H1 (cell line): ENCODE measurements around the gene SPP1. TPM values are rescaled to one million over a fixed set of nuclear protein-coding genes. Genes with fewer than 3 reads are reported as not detected.

ENCODE experiments used
- CTCF ChIA-PET: fragments of 300-600 bp; sonication (Branson Sonifier 250); formaldehyde crosslinking; loops from one replicate; lab custom pipeline; 2021; ENCODE audit not compliant: partially characterized antibody; lab: Charles Lee
- POLR2A ChIA-PET: fragments of 300-600 bp; sonication (Branson Sonifier 250); formaldehyde crosslinking; loops from one replicate; lab custom pipeline; 2021; ENCODE audit warnings: inconsistent platforms; ENCODE audit not compliant: partially characterized antibody; lab: Charles Lee
- DNase-seq, 2 experiments: peaks; one replicate each; pipeline versions ENCODE4 v3.0.0 to v3.0.0-alpha.2; 2010 to 2022; ENCODE audit warnings: low spot score in 2 of 2, low read depth in 1 of 2, mixed read lengths in 1 of 2
- FAIRE-seq: peaks from 2 replicates; lab custom pipeline; 2011; peaks lifted over from hg19 to GRCh38; lab: Jason Lieb, UNC
- H2AFZ ChIP-seq: 2 replicates; pipeline ENCODE4 v1.8.1; 2012; ENCODE audit warnings: low read length, inconsistent platforms
- H2AK5ac ChIP-seq: 2 replicates; pipeline ENCODE4 v1.6.1; 2013; ENCODE audit warnings: low read depth, low read length
- H2BK120ac ChIP-seq: replicated peaks from 2 replicates; pipeline ENCODE3; 2013; ENCODE audit warnings: low read depth, low read length, inconsistent platforms
- H2BK12ac ChIP-seq: 2 replicates; pipeline ENCODE4 v1.6.1; 2013; ENCODE audit warnings: low read depth, low read length
- H2BK15ac ChIP-seq: 2 replicates; pipeline ENCODE4 v1.6.1; 2013; ENCODE audit warnings: low read length
- H2BK20ac ChIP-seq: 2 replicates; pipeline ENCODE4 v1.6.1; 2013; ENCODE audit warnings: low read length
- H2BK5ac ChIP-seq: 2 replicates; pipeline ENCODE4 v1.6.1; 2013; ENCODE audit warnings: low read depth, low read length
- H3K14ac ChIP-seq: 2 replicates; pipeline ENCODE4 v1.6.1; 2013; ENCODE audit warnings: inconsistent platforms; ENCODE audit not compliant: insufficient read length
- H3K18ac ChIP-seq: 2 replicates; pipeline ENCODE4 v1.6.1; 2013; ENCODE audit warnings: low read length; ENCODE audit errors: extremely low read depth
- H3K23ac ChIP-seq: 2 replicates; pipeline ENCODE4 v1.6.1; 2013; ENCODE audit warnings: inconsistent platforms; ENCODE audit not compliant: insufficient read length
- H3K23me2 ChIP-seq: 2 replicates; pipeline ENCODE4 v1.6.1; 2013; ENCODE audit warnings: low read depth, low read length
- H3K27ac ChIP-seq: 2 replicates; pipeline ENCODE4 v1.6.1; 2011; ENCODE audit warnings: low read depth, low read length, inconsistent platforms
- H3K27me3 ChIP-seq, 4 experiments: replicated peaks in 1 of 4; 1 replicate in 1 of 4; 2 replicates in 3 of 4; pipeline versions ENCODE4 v1.6.1 to v1.8.1; 2011 to 2013; ENCODE audit warnings: low read length in 3 of 4, mild to moderate bottlenecking in 3 of 4, inconsistent platforms in 2 of 4, mixed read lengths in 2 of 4, moderate library complexity in 1 of 4; ENCODE audit not compliant: control insufficient read depth in 3 of 4, insufficient read depth in 3 of 4; ENCODE audit errors: extremely low read depth in 1 of 4
- H3K36me3 ChIP-seq, 4 experiments: 2 replicates each; pipeline versions ENCODE4 v1.6.1 to v1.8.1; 2011 to 2013; ENCODE audit warnings: mild to moderate bottlenecking in 4 of 4, low read length in 3 of 4, moderate library complexity in 2 of 4, control low read depth in 1 of 4, inconsistent platforms in 1 of 4; ENCODE audit not compliant: insufficient read depth in 4 of 4, control insufficient read depth in 2 of 4
- H3K4ac ChIP-seq: replicated peaks from 2 replicates; pipeline ENCODE3; 2013; ENCODE audit warnings: low read length, low read depth, mixed read lengths, inconsistent platforms; ENCODE audit not compliant: insufficient read length
- H3K4me1 ChIP-seq, 4 experiments: replicated peaks in 1 of 4; 1 replicate in 1 of 4; 2 replicates in 3 of 4; pipeline versions ENCODE4 v1.6.1 to v1.8.1; 2011 to 2013; ENCODE audit warnings: low read length in 3 of 4, inconsistent platforms in 2 of 4, mixed read lengths in 1 of 4; ENCODE audit not compliant: insufficient read depth in 4 of 4, control insufficient read depth in 3 of 4
- H3K4me2 ChIP-seq, 2 experiments: 2 replicates each; pipeline versions ENCODE4 v1.6.1 to v1.8.1; 2011 to 2013; ENCODE audit warnings: low read depth in 2 of 2, low read length in 2 of 2, control low read depth in 1 of 2, inconsistent platforms in 1 of 2, mild to moderate bottlenecking in 1 of 2; ENCODE audit not compliant: insufficient read depth in 1 of 2
- H3K4me3 ChIP-seq, 4 experiments: fragments of 200-600, 300-600 bp in 1 of 4; sonication (generic), shearing (Covaris generic), sonication (Bioruptor Twin) in 1 of 4; 2 replicates each; pipeline versions ENCODE4 v1.5.1 to v1.8.1; 2011 to 2016; ENCODE audit warnings: low read length in 4 of 4, low read depth in 3 of 4, control low read depth in 2 of 4, inconsistent platforms in 2 of 4, mild to moderate bottlenecking in 2 of 4, mixed read lengths in 1 of 4, moderate library complexity in 1 of 4; ENCODE audit not compliant: insufficient read depth in 2 of 4; ENCODE audit errors: extremely low read depth in 1 of 4
- H3K56ac ChIP-seq: replicated peaks from 2 replicates; pipeline ENCODE3; 2013; ENCODE audit warnings: low read depth, mild to moderate bottlenecking, mixed read lengths, low read length, inconsistent platforms; ENCODE audit not compliant: insufficient read length
- H3K79me1 ChIP-seq: 2 replicates; pipeline ENCODE4 v1.6.1; 2013; ENCODE audit warnings: low read depth, low read length, control low read depth
- H3K79me2 ChIP-seq, 2 experiments: 2 replicates each; pipeline versions ENCODE4 v1.6.1 to v1.8.1; 2012 to 2013; ENCODE audit warnings: low read length in 2 of 2, mild to moderate bottlenecking in 2 of 2, inconsistent platforms in 1 of 2; ENCODE audit not compliant: insufficient read depth in 2 of 2, control insufficient read depth in 1 of 2
- H3K9ac ChIP-seq, 4 experiments: replicated peaks in 1 of 4; 1 replicate in 1 of 4; 2 replicates in 3 of 4; pipeline versions ENCODE4 v1.6.1 to v1.8.1; 2011 to 2013; ENCODE audit warnings: low read depth in 3 of 4, low read length in 3 of 4, control low read depth in 2 of 4, mild to moderate bottlenecking in 2 of 4, moderate library complexity in 2 of 4, inconsistent platforms in 1 of 4; ENCODE audit errors: extremely low read depth in 1 of 4
- H3K9me3 ChIP-seq, 2 experiments: 2 replicates each; pipeline versions ENCODE4 v1.6.1 to v1.8.1; 2012 to 2013; ENCODE audit warnings: mild to moderate bottlenecking in 2 of 2, moderate library complexity in 2 of 2, control low read depth in 1 of 2, inconsistent platforms in 1 of 2, low read depth in 1 of 2, low read length in 1 of 2, mixed read lengths in 1 of 2; ENCODE audit not compliant: insufficient read depth in 2 of 2
- H4K20me1 ChIP-seq, 2 experiments: replicated peaks in 1 of 2; 2 replicates each; pipeline versions ENCODE3 to v1.8.1; 2011 to 2013; ENCODE audit warnings: inconsistent platforms in 2 of 2, low read length in 2 of 2, mild to moderate bottlenecking in 1 of 2; ENCODE audit not compliant: insufficient read depth in 2 of 2, control insufficient read depth in 1 of 2
- H4K5ac ChIP-seq: 2 replicates; pipeline ENCODE4 v1.6.1; 2013; ENCODE audit warnings: low read length, low read depth, mixed read lengths, inconsistent platforms; ENCODE audit not compliant: insufficient read length
- H4K8ac ChIP-seq: 2 replicates; pipeline ENCODE4 v1.8.0; 2013; ENCODE audit warnings: mild to moderate bottlenecking, moderate library complexity, low read length, inconsistent platforms; ENCODE audit not compliant: insufficient read depth; ENCODE audit errors: extremely low read depth
- H4K91ac ChIP-seq: replicated peaks from 2 replicates; pipeline ENCODE3; 2013; ENCODE audit warnings: low read length, mixed read lengths, inconsistent platforms; ENCODE audit not compliant: insufficient read length
- GTF2F1 ChIP-seq: IDR thresholded peaks from 2 replicates; pipeline ENCODE4 v1.6.1; 2012; ENCODE audit warnings: low read depth, low read length, improper control_type of control experiment, borderline replicate concordance
- KDM5A ChIP-seq: fragments of 200-600 bp; IDR thresholded peaks from 2 replicates; pipeline ENCODE4 v1.7.1; 2012; ENCODE audit warnings: mild to moderate bottlenecking, low read length, inconsistent platforms, mixed read lengths
- POLR2A ChIP-seq, 2 experiments: IDR thresholded peaks; 1 replicate in 1 of 2; 2 replicates in 1 of 2; pipeline ENCODE4 v1.6.1; 2011; ENCODE audit warnings: low read depth in 2 of 2, low read length in 2 of 2, mild to moderate bottlenecking in 2 of 2; ENCODE audit errors: control extremely low read depth in 1 of 2
- POLR2AphosphoS5 ChIP-seq: IDR thresholded peaks from 2 replicates; pipeline ENCODE4 v1.6.1; 2011; ENCODE audit warnings: low read depth, low read length
- SIRT6 ChIP-seq: IDR thresholded peaks from one replicate; pipeline ENCODE4 v1.7.1; 2012; ENCODE audit warnings: low read length, inconsistent platforms
- WGBS, 2 experiments: shearing (Covaris generic) in 1 of 2; methylation state at CpG; one replicate each; pipeline versions ENCODE4 v1.1.6 to v1.1.7; 2013 to 2015; ENCODE audit warnings: low lambda C conversion rate in 2 of 2, mixed read lengths in 2 of 2, inconsistent platforms in 1 of 2, low coverage in 1 of 2, missing lambda C conversion rate in 1 of 2; ENCODE audit not compliant: insufficient replicate concordance in 2 of 2, insufficient coverage in 1 of 2, insufficient read length in 1 of 2; ENCODE audit errors: extremely low coverage in 1 of 2, missing lambda C conversion rate in 1 of 2; 5-methylcytosine and 5-hydroxymethylcytosine counted together
- polyA plus RNA-seq, 7 experiments: library from polyadenylated mRNA; depleted of rRNA in 3 of 7; stranded (reverse) in 5 of 7; unstranded in 2 of 7; fragments of >200 nt in 5 of 7; fragments of 200-250 nt in 2 of 7; gene quantifications; 1 replicate in 5 of 7; 2 replicates in 1 of 7; 4 replicates in 1 of 7; pipeline versions ENCODE4 v1.2.1 to v1.2.3, GENCODE V29; 2011 to 2013; ENCODE audit warnings: missing spikeins in 2 of 7, mixed read lengths in 2 of 7
- total RNA-seq: library from RNA; stranded (reverse); fragmentation: NEBNext Ultra II Directional; extraction: Animal tissue kit (Norgen Biotek cat#: 25700); gene quantifications from 2 replicates; pipeline ENCODE4 v1.2.1, GENCODE V29; 2021
- TF ChIP-seq, protein P1 (sequence below): IDR thresholded peaks from 2 replicates; pipeline ENCODE4 v1.6.1; 2012; ENCODE audit warnings: low read length, inconsistent platforms

Gene SPP1
- total and polyA plus RNA-seq, 2 of the 8 experiments (the other 6 are each of a cell fraction or from before 2014, with no cell fraction given), result 13.7 to 26.5 TPM

GRCh38 chr4:87926554-87927098 is 48.9 kb upstream of the SPP1 start:
- CTCF ChIA-PET, result interaction anchor here (1.1 to 1.2 kb wide), 2 partner anchors 11 to 95 kb away, joined by 4 to 8 read pairs; no protein-coding TSS in a partner anchor
- Histone ChIP-seq H3K4ac (no peak overlapping the region), H2AK5ac (no peak overlapping the region), H2BK120ac (no peak overlapping the region), H2BK15ac (no peak overlapping the region), H3K36me3 (peaks cover 2 to 60% (median 31%) of the 10 kb centered on the region in 4 experiments; a peak in 7 of 8 replicates), H3K18ac (no peak overlapping the region), H3K9me3 (no peaks in the 10 kb centered on the region), H3K79me2 (peaks cover 0 to 76% of the 10 kb centered on the region in 2 experiments; a peak in 3 of 4 replicates), H2BK5ac (no peak overlapping the region), H3K4me1 (peaks cover 0 to 3% (median under 1%) of the 10 kb centered on the region in 4 experiments; a peak in 1 of 7 replicates), H4K8ac (no peak overlapping the region)
- DNase-seq, result no peak
- TF ChIP-seq KDM5A (no peak), SIRT6 (peak; percentile 33), POLR2AphosphoS5 (peak; percentile 96), POLR2A (IDR thresholded peaks at IDR 0.05; ENCODE audit: control extremely low read depth in 1 of 2, low read depth in 2 of 2, low read length in 2 of 2) (peak; percentile 63 to 90), GTF2F1 (no peak)
- TF ChIP-seq, protein P1, sequence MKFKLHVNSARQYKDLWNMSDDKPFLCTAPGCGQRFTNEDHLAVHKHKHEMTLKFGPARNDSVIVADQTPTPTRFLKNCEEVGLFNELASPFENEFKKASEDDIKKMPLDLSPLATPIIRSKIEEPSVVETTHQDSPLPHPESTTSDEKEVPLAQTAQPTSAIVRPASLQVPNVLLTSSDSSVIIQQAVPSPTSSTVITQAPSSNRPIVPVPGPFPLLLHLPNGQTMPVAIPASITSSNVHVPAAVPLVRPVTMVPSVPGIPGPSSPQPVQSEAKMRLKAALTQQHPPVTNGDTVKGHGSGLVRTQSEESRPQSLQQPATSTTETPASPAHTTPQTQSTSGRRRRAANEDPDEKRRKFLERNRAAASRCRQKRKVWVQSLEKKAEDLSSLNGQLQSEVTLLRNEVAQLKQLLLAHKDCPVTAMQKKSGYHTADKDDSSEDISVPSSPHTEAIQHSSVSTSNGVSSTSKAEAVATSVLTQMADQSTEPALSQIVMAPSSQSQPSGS, result peak; percentile 46; the same call in 1 of the 2 replicates
- TF ChIP-seq, all 59 proteins: peak for 4
- Histone ChIP-seq H3K79me1 (no peaks in the 10 kb centered on the region), H3K14ac (no peak overlapping the region), H3K27me3 (no peaks in the 10 kb centered on the region), H4K5ac (no peak overlapping the region), H2BK12ac (no peak overlapping the region), H3K4me2 (peak overlapping the region; percentile 67 to 71), H2BK20ac (no peak overlapping the region), H3K23me2 (no peaks in the 10 kb centered on the region), H3K4me3 (peak overlapping the region; percentile 34 to 69 (median 36)), H2AFZ (no peak overlapping the region), H4K20me1 (peaks cover 10 to 15% of the 10 kb centered on the region in 2 experiments), H3K56ac (no peak overlapping the region), H3K23ac (no peak overlapping the region), H4K91ac (no peak overlapping the region), H3K27ac (no peak overlapping the region), H3K9ac (peak overlapping the region; percentile 1 to 79 (median 56); a peak in 6 of 7 replicates)
- FAIRE-seq, result no peak
- WGBS, 2 experiments, result 73% methylated on average over 4 of the region's 4 CpGs; no CpG with 5 or more reads in 1 of the 2 experiments
- POLR2A ChIA-PET, result interaction anchor here (1.0 to 13.6 kb wide), 20 partner anchors 8 to 78 kb away, joined by 3 to 369 read pairs (median 5); partner anchors contain the start of gene SPP1
